Psoas muscle (tissue), 8 donors: ENCODE data around the gene RNLS. TPM values are rescaled to one million over a fixed set of nuclear protein-coding genes. Genes with fewer than 3 reads are reported as not detected.

Source experiments
- ATAC-seq, 4 donors: fragments of 200-7000 bp; cut with Tn5 transposase; one replicate each; pipeline ENCODE4 v1.9.1; 2020; ENCODE audit warnings: moderate library complexity in 3 of 4, mild to moderate bottlenecking in 2 of 4
- DNase-seq, 2 donors: peaks; one replicate each; pipeline ENCODE4 v3.0.0-alpha.2; 2020
- H3K27ac ChIP-seq: fragments of 200-600 bp; one replicate; pipeline ENCODE4 v1.8.0; 2022
- H3K27me3 ChIP-seq, 3 donors: fragments of 200-600 bp in 1 of 3; one replicate each; pipeline versions ENCODE4 v1.6.1 to v1.8.0; 2013 to 2022; ENCODE audit warnings: low read length in 2 of 3, mild to moderate bottlenecking in 2 of 3, moderate library complexity in 1 of 3; ENCODE audit not compliant: insufficient read depth in 3 of 3
- H3K36me3 ChIP-seq, 2 donors: fragments of 200-600 bp in 1 of 2; one replicate each; pipeline versions ENCODE4 v1.6.1 to v1.8.0; 2013 to 2022; ENCODE audit warnings: low read depth in 1 of 2, mild to moderate bottlenecking in 1 of 2, moderate library complexity in 1 of 2; ENCODE audit not compliant: insufficient read depth in 1 of 2
- H3K4me1 ChIP-seq: fragments of 200-600 bp; one replicate; pipeline ENCODE4 v1.8.0; 2022
- H3K4me3 ChIP-seq: fragments of 200-600 bp; one replicate; pipeline ENCODE4 v1.8.0; 2022; ENCODE audit warnings: mild to moderate bottlenecking
- H3K9me3 ChIP-seq: fragments of 200-600 bp; one replicate; pipeline ENCODE4 v1.8.0; 2022
- WGBS, 3 donors: extraction: QIAGEN DNeasy Blood & Tissue Kit; methylation state at CpG; one replicate each; pipeline versions ENCODE4 v1.1.6 to v1.1.7; 2013; 5-methylcytosine and 5-hydroxymethylcytosine counted together
- intact Hi-C, 2 donors: fragments of 100-400 bp; cut with DNase I; formaldehyde crosslinking; loops; one replicate each; pipeline versions ENCODE4 v1.11.0 to v1.14.2; 2022
- polyA plus RNA-seq, 3 donors: library from polyadenylated mRNA; stranded (reverse); fragments of 200-250 nt; gene quantifications; one replicate each; pipeline ENCODE4 v1.2.3, GENCODE V29; 2013
- total RNA-seq, 4 donors: library from RNA; stranded (reverse); fragmentation: NEBNext Ultra II Directional in 2 of 4; extraction: Animal tissue kit (Norgen Biotek cat#: 25700) in 2 of 4; gene quantifications; one replicate each; pipeline versions ENCODE4 v1.2.1 to v1.2.4, GENCODE V29; 2021 to 2023
- TF ChIP-seq, protein P1 (sequence below): fragments of 200-600 bp; IDR thresholded peaks from one replicate; pipeline ENCODE4 v1.8.0; 2022; ENCODE audit warnings: antibody characterized with exemption
- donor health status: healthy with polysubstance abuse.
- donor health status: DM: no; HTN: no; CAD: no; lungs with moderate emphysema.
- donor health status: Bipolar disorder and iron deficiency.
- donor health status: healthy.
- donor health status: DM: yes; HTN: yes; CAD: no.
- donor health status: DM: no; HTN: no; CAD: no.
- donor health status: DM: no; HTN: no; CAD: no.
- donor health status: DM: yes; HTN: yes; CAD: no.

The RNLS gene
- total and polyA plus RNA-seq, 7 donors, result 3.0 to 9.2 (median 6.7) TPM

GRCh38 chr10:88243202-88243744, 339.8 kb downstream of the RNLS start:
- WGBS, 3 donors, result 11 to 17% (median 15%) methylated on average over 5 of the region's 5 CpGs
- intact Hi-C loops, result loop anchor here (5.0 to 10.0 kb wide), 2 partner anchors 111 to 378 kb away; partner anchors contain the start of genes KLLN (in 1 of the 2) and PTEN (in 1 of the 2)
- Histone ChIP-seq H3K27me3 (no peaks in the 10 kb centered on the region), H3K9me3 (no peaks in the 10 kb centered on the region), H3K27ac (peak overlapping the region; percentile 82), H3K4me3 (peak overlapping the region; percentile 52), H3K36me3 (no peaks in the 10 kb centered on the region), H3K4me1 (peaks cover 59% of the 10 kb centered on the region)
- DNase-seq (no peak), ATAC-seq (peak in 3 of 4 donors; percentile 40 to 69 (median 57))
- TF ChIP-seq, protein P1, sequence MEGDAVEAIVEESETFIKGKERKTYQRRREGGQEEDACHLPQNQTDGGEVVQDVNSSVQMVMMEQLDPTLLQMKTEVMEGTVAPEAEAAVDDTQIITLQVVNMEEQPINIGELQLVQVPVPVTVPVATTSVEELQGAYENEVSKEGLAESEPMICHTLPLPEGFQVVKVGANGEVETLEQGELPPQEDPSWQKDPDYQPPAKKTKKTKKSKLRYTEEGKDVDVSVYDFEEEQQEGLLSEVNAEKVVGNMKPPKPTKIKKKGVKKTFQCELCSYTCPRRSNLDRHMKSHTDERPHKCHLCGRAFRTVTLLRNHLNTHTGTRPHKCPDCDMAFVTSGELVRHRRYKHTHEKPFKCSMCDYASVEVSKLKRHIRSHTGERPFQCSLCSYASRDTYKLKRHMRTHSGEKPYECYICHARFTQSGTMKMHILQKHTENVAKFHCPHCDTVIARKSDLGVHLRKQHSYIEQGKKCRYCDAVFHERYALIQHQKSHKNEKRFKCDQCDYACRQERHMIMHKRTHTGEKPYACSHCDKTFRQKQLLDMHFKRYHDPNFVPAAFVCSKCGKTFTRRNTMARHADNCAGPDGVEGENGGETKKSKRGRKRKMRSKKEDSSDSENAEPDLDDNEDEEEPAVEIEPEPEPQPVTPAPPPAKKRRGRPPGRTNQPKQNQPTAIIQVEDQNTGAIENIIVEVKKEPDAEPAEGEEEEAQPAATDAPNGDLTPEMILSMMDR, result no peak

DNA sequence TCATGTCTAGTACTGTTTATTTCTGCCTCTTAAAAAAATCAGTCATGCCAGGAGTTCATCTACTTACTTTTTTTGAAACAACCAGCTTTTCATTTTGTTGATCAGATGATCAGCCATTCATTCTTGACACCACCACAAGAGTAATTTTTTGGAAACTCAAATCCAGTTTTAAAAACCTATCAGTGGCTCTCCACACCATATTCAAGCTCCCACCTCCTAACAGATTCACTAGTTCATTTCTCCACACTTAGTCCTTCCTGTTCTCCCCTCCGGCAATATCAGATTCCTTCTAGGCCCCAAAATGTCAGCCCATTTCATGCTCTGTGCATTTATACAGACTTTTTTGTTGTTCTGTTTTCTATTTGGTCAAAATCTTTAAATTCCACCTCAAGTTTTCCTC, 341.6 kb downstream of the RNLS start:
- intact Hi-C loops, result loop anchor here (5.0 to 10.0 kb wide), 2 partner anchors 109 to 377 kb away; partner anchors contain the start of genes KLLN (in 1 of the 2) and PTEN (in 1 of the 2)
- H3K27me3 ChIP-seq, result no peaks in the 10 kb centered on the region
- H3K36me3 ChIP-seq, result no peaks in the 10 kb centered on the region
- H3K9me3 ChIP-seq, result no peaks in the 10 kb centered on the region
- WGBS, 3 donors, result 90 to 98% (median 92%) methylated on average over 1 of the region's 1 CpG
- ATAC-seq (no peak), DNase-seq (no peak)
- peaks cover 58% of the 10 kb centered on the region for H3K4me1 ChIP-seq
- TF ChIP-seq, protein P1, result no peak
- H3K27ac ChIP-seq, result no peak overlapping the region
- H3K4me3 ChIP-seq, result no peak overlapping the region

GRCh38 chr10:88239212-88239611, 343.9 kb downstream of the RNLS start:
- no peaks in the 10 kb centered on the region for H3K9me3 ChIP-seq
- H3K27ac ChIP-seq, result peak overlapping the region; percentile 11
- DNase-seq, result no peak
- ATAC-seq, result no peak
- no peaks in the 10 kb centered on the region for H3K36me3 ChIP-seq
- H3K4me3 ChIP-seq, result no peak overlapping the region
- H3K4me1 ChIP-seq, result peaks cover 36% of the 10 kb centered on the region
- intact Hi-C loops, result no loop called here
- 71 to 84% (median 76%) methylated on average over 2 of the region's 2 CpGs for WGBS, 3 donors
- TF ChIP-seq, protein P1, result no peak
- no peaks in the 10 kb centered on the region for H3K27me3 ChIP-seq

GRCh38 chr10:88238615-88238914, 344.6 kb downstream of the RNLS start:
- TF ChIP-seq, protein P1, result no peak
- Histone ChIP-seq H3K36me3 (no peaks in the 10 kb centered on the region), H3K4me1 (peaks cover 31% of the 10 kb centered on the region), H3K27me3 (no peaks in the 10 kb centered on the region), H3K27ac (peak overlapping the region; percentile 11), H3K4me3 (no peak overlapping the region), H3K9me3 (no peaks in the 10 kb centered on the region)
- 18 to 39% (median 23%) methylated on average over 2 of the region's 2 CpGs for WGBS, 3 donors
- intact Hi-C loops, result no loop called here
- DNase-seq (no peak), ATAC-seq (no peak)
